ENCODE measurements around the gene LBHD2.
A peak's percentile ranks its signal among the peaks of the same experiment; 100 is the strongest.

LBHD2 gene

GRCh38 chr14:103091041-103091882 is 7.3 kb downstream of the LBHD2 start:
- DNase-seq: peak; percentile 42

DNA sequence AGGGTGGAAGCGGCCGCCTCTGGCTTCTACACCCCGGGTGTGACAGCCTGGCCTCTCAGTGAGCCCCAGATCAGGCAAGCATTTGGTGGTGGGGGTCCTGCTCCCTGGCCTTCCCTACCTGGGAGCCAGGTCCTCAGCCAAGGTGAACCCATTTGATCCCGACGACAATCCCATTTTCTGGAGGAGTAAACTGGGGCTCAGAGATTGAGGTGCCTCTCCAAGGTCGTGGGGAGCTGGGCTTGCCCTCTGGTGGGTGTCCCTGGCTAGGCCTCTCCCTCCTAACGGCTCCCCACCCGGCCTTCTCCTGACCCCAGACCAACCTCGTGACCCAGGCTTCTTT is 7.8 kb downstream of the LBHD2 start:
- DNase-seq: no peak

GRCh38 chr14:103093856-103094405 is 9.9 kb downstream of the LBHD2 start:
- no peak for DNase-seq

DNA sequence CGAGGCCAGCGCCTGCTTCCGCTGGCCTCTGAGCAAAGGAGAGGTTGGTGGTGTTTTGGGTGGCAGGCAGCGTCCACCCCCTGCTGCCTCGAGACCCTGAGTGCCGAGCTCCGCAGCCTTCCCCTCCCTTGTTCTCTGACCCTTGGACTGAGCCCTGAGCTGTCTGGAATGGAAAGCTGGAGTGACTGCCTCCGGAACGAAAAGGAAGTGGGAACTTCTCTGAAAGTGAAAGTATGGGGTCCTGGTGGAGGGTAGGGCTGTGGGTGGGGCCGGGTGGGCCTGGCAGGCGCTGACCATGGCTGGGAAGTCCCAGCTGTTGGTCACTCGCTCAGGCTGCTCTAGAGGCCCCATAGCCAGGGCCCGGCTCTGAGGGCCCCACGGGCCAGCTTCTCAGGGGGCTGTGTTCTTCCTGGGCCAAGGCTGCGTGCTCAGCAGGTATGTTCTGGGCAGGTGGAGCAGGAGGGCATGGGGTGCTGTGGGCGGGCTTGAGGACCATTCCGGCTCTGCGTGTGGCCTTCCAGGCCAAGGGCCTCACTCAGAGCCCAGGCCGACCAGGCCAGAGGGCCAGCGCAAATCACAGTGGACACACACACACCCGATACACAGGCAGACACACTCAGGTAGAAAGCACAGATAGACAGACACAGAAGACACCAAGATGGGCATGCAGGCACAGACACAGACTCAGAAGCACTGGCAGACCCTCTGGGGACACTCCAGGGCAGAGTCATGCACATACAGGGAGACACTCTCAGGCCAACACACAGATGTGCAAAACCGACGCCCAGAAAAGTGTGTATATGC is 10.6 kb downstream of the LBHD2 start, which contains the start of gene EXOC3L4:
EXOC3L4 (plus strand) TSS at position 320 of the 804 bp plus-strand sequence. CDS start 5,495 bp downstream, outside the sequence.
- no peak for DNase-seq

DNA sequence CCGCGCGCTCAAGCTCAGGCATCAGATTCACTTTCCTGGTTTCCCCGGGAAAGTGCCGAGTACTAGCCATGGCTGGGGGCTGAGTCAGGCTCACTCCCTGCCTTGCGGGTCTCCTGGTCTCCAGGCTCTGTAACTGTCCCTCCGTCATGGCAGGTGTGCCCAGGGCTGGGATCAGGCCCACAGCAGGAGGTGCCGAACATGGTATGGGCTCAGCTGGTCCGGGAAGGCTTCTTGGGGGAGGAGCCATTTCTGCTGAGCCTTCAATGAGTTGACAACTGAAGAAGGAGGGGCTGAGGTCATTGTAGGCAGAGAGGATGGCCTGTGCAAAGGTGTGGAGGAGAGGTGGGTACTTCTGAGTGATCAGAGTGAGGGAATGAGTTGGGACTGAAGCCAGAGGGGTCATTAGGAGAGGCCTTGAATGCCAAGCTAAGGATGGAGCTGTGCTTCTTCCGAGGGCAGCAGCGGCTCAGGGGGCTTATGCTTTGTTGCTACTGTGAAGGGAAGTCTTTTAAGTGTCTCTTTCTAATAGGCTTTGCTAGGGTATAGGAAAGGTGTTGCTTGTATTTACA is 11.3 kb downstream of the LBHD2 start:
- no peak for DNase-seq

- DNase-seq: no peak
Observed at GRCh38 chr14:103096387-103096786, 12.4 kb downstream of the LBHD2 start.

- no peak for DNase-seq
Observed at GRCh38 chr14:103097244-103097993, 13.4 kb downstream of the LBHD2 start.

GRCh38 chr14:103097994-103098957 is 14.3 kb downstream of the LBHD2 start:
- no peak for DNase-seq

GRCh38 chr14:103099081-103099732 is 15.2 kb downstream of the LBHD2 start:
- no peak for DNase-seq

- no peak for DNase-seq
Observed at GRCh38 chr14:103099733-103100280, 15.8 kb downstream of the LBHD2 start.

DNA sequence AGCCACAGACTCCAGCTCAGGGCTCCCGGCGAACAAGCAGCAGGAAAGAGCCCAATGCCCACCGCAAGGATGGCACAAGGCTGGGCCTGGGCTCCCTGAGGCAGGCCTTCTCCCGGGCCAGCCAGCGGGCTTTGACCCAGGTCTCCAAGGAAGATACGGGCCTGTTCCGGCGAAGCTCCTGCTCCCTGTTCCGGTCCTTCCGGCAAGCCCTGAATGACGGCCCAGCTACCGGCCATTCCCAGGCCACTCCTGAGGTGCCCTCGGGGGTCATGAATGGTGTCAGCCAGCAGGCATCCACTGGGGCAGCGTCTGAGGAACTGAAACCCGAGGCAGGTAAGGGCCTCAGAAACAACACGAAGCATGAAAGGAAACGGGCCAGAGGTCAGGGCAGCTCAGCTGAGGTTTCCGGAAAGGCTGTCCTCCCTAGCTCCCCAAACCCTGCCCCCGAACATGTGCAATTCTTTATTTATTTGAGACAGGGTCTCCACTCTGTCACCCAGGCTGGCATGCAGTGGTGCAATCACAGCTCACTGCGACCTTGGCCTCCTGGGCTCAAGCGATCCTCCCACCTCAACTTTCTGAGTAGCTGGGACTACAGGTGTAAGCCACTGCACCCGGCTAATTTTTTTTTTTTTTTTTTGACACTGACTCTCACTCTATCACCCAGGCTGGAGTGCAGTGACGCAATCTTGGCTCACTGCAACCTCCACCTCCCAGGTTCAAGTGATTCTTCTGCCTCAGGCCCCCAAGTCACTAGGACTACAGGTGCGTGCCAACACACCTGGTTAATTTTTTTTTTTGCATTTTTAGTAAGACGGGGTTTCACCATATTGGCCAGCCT is 16.5 kb downstream of the LBHD2 start:
- DNase-seq: no peak

DNA sequence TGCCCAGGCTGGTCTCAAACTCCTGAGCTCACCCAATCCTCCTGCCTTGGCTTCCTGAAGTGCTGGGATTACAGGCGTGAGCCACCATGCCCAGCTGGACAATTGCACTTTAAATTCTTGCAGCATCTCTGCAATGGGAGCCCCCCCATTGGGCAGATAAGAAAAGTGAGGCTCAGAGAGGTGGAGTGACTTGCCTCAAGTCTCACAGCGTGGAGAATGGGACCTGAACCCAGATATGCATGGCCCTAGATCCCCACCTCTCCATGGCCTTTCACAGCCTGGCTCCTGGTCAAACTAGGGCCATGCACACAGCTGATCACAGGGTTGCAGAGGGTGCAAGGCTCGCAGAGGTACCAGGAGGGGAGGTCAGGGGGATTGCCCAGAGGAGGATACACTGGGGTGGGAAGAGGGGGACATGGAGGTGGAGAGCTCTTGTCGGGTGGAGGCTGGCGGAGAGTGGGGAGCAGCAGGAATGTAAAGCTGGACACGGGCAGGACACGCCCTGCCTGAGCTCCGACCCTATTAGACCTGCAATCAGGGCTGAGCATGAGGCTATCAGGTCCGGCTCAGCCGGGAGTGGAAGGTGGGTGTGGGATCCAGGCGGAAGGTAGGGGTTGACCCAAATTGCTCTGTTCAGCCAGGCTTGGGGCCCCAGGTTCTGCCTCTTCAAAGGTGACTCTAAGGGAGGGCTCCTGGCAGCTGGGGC is 17.4 kb downstream of the LBHD2 start:
- DNase-seq: no peak

DNA sequence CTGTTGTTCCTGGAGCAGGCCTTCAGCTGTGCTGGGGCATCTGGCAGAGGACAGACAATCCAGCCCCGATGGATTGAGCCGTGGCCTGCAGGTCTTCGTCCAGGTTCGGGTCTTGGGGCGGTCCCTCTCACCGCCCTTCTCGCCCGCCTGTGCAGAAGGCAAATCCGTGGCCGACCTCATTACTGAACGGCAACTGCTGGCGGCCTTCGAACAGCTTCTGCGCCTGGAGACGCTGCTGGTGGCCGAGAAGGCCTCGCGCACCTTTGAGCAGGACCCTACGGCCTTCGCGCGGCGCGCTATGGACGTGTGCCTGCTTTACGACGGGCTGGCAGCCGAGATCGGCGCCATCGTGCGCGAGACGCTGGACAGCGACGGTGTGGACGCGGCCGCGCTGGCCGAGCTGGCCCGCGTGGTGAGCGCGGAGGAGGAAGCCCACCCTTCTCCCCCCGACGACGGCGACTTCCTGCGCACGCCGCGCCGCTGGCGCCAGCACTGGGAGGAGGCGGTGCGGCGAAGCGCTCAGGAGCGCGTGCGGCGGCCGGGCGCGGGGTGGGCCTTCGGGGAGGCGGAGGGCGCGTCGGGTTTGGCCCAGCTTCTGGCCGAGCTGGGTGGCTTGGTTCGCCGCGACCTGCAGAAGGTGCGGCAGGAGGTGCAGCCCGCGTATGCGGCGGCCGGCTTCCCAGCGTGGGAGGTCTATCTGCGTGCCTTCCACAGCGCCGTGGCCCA is 18.1 kb downstream of the LBHD2 start:
- DNase-seq: no peak

- DNase-seq: no peak
Observed at GRCh38 chr14:103102689-103103260, 18.8 kb downstream of the LBHD2 start.

GRCh38 chr14:103103461-103104388 is 19.7 kb downstream of the LBHD2 start:
- peak; percentile 95 for DNase-seq

- no peak for DNase-seq
Observed at GRCh38 chr14:103104389-103104653, 20.3 kb downstream of the LBHD2 start.
